Keratinocyte (primary cell): Measurements from ENCODE around the gene IRX5. TPM values are rescaled to one million over a fixed set of nuclear protein-coding genes. Genes with fewer than 3 reads are reported as not detected.

Source experiments
- DNase-seq: peaks from one replicate; pipeline ENCODE4 v3.0.0-alpha.2; 2011; ENCODE audit warnings: low read depth, missing footprints, low spot score
- FAIRE-seq: peaks from 2 replicates; lab custom pipeline; 2011; peaks lifted over from hg19 to GRCh38; lab: Jason Lieb, UNC
- H2AFZ ChIP-seq: 2 replicates; pipeline ENCODE4 v1.6.0; 2012; ENCODE audit warnings: low read length, control low read depth, inconsistent platforms; ENCODE audit not compliant: control insufficient read depth
- H3K27ac ChIP-seq: 2 replicates; pipeline ENCODE4 v1.5.1; 2011; ENCODE audit warnings: low read length; ENCODE audit not compliant: control insufficient read depth, insufficient read depth
- H3K27me3 ChIP-seq: 3 replicates; pipeline ENCODE4 v1.6.0; 2011; ENCODE audit warnings: low read length; ENCODE audit not compliant: control insufficient read depth, insufficient read depth; ENCODE audit errors: extremely low read depth
- H3K36me3 ChIP-seq, 2 experiments: 2 replicates in 1 of 2; 3 replicates in 1 of 2; pipeline ENCODE4 v1.5.1; 2011; ENCODE audit warnings: low read length in 2 of 2, mild to moderate bottlenecking in 1 of 2; ENCODE audit not compliant: control insufficient read depth in 2 of 2, insufficient read depth in 2 of 2; ENCODE audit errors: extremely low read depth in 1 of 2
- H3K4me1 ChIP-seq: 3 replicates; pipeline ENCODE4 v1.5.1; 2011; ENCODE audit warnings: low read length; ENCODE audit not compliant: control insufficient read depth, insufficient read depth; ENCODE audit errors: extremely low read depth
- H3K4me2 ChIP-seq: 3 replicates; pipeline ENCODE4 v1.6.0; 2011; ENCODE audit warnings: low read depth, low read length; ENCODE audit not compliant: control insufficient read depth, insufficient read depth; ENCODE audit errors: extremely low read depth
- H3K4me3 ChIP-seq, 3 experiments: fragments of 200-600 bp in 1 of 3; sonication (generic) in 1 of 3; 2 replicates in 2 of 3; 3 replicates in 1 of 3; pipeline ENCODE4 v1.5.1; 2011 to 2016; ENCODE audit warnings: low read length in 3 of 3, mild to moderate bottlenecking in 3 of 3, control low read depth in 2 of 3, inconsistent platforms in 1 of 3, low read depth in 1 of 3, mixed read lengths in 1 of 3, mixed run types in 1 of 3, moderate library complexity in 1 of 3; ENCODE audit not compliant: control insufficient read depth in 2 of 3, insufficient read depth in 2 of 3; ENCODE audit errors: extremely low read depth in 1 of 3
- H3K79me2 ChIP-seq: 2 replicates; pipeline ENCODE4 v1.6.0; 2012; ENCODE audit warnings: low read length; ENCODE audit not compliant: control insufficient read depth, insufficient read depth
- H3K9ac ChIP-seq: 3 replicates; pipeline ENCODE4 v1.6.0; 2011; ENCODE audit warnings: low read length; ENCODE audit not compliant: control insufficient read depth, insufficient read depth; ENCODE audit errors: extremely low read depth
- H3K9me1 ChIP-seq: 3 replicates; pipeline ENCODE4 v1.6.0; 2011; ENCODE audit warnings: low read length; ENCODE audit not compliant: control insufficient read depth, insufficient read depth; ENCODE audit errors: extremely low read depth
- H3K9me3 ChIP-seq: 2 replicates; pipeline ENCODE4 v1.5.1; 2012; ENCODE audit warnings: low read depth, low read length; ENCODE audit not compliant: control insufficient read depth
- H4K20me1 ChIP-seq: 3 replicates; pipeline ENCODE4 v1.6.0; 2011; ENCODE audit warnings: low read length; ENCODE audit not compliant: control insufficient read depth, insufficient read depth; ENCODE audit errors: extremely low read depth
- EZH2 ChIP-seq: IDR thresholded peaks from one replicate; pipeline ENCODE4 v1.6.1; 2012; ENCODE audit warnings: inconsistent platforms, mild to moderate bottlenecking, low read length, moderate library complexity
- dilution Hi-C: fragments of 300-500 bp; cut with MboI; formaldehyde crosslinking; loops from one replicate; pipeline ENCODE4 v1.7.0; 2020; ENCODE audit warnings: low sequenced_read_pairs; ENCODE audit not compliant: extremely low pct_ligation_motif_present
- polyA plus RNA-seq, 5 experiments: library from polyadenylated mRNA; depleted of rRNA in 3 of 5; stranded (reverse) in 3 of 5; stranded (forward) in 1 of 5; unstranded in 1 of 5; fragments of >200 nt; gene quantifications; 1 replicate in 1 of 5; 2 replicates in 3 of 5; 3 replicates in 1 of 5; pipeline versions ENCODE4 v1.2.1 to v1.2.3, GENCODE V29; 2011 to 2012; ENCODE audit warnings: missing spikeins in 2 of 5, low read depth in 1 of 5, low replicate concordance in 1 of 5
- TF ChIP-seq, protein P1 (sequence below), 3 experiments: IDR thresholded peaks in 1 of 3; conservative IDR thresholded peaks in 1 of 3; optimal IDR thresholded peaks in 1 of 3; 2 replicates in 2 of 3; 3 replicates in 1 of 3; pipeline versions ENCODE3 to v1.5.1; 2011; ENCODE audit warnings: low read length in 3 of 3, mild to moderate bottlenecking in 3 of 3, moderate library complexity in 2 of 3, control low read depth in 1 of 3, inconsistent platforms in 1 of 3; ENCODE audit not compliant: insufficient read depth in 2 of 3; ENCODE audit errors: extremely low read depth in 1 of 3

The IRX5 gene
- polyA plus RNA-seq, 1 donor (not counting 4 experiments of a cell fraction or from before 2014, with no cell fraction given): 2.6 TPM

DNA sequence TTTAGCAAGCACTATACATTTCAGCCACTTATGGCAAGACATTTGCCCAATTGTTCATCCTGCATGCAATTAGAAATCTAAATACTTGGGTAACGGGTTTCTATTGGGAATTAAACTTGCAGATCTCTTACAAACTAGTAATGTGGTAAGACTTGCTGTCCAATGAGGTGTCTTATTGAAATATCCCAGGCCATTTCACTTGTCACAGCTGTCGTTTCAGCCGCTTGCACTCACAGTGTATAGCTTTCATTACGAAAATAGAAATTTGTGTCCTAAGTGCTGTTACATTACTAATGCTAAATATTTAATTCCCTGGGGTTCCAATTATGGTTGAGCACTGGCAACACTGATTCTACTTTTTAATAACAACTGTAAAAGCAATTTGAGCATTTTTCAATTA, 40.3 kb upstream of the IRX5 start:
- no peak for FAIRE-seq
- H3K79me2 ChIP-seq: no peaks in the 10 kb centered on the region
- H3K9me3 ChIP-seq: no peaks in the 10 kb centered on the region
- no peak for TF ChIP-seq EZH2
- TF ChIP-seq, protein P1, sequence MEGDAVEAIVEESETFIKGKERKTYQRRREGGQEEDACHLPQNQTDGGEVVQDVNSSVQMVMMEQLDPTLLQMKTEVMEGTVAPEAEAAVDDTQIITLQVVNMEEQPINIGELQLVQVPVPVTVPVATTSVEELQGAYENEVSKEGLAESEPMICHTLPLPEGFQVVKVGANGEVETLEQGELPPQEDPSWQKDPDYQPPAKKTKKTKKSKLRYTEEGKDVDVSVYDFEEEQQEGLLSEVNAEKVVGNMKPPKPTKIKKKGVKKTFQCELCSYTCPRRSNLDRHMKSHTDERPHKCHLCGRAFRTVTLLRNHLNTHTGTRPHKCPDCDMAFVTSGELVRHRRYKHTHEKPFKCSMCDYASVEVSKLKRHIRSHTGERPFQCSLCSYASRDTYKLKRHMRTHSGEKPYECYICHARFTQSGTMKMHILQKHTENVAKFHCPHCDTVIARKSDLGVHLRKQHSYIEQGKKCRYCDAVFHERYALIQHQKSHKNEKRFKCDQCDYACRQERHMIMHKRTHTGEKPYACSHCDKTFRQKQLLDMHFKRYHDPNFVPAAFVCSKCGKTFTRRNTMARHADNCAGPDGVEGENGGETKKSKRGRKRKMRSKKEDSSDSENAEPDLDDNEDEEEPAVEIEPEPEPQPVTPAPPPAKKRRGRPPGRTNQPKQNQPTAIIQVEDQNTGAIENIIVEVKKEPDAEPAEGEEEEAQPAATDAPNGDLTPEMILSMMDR (optimal IDR thresholded peaks at IDR 0.05 in 1 of 3, IDR thresholded peaks at IDR 0.05 in 1 of 3, conservative IDR thresholded peaks at IDR 0.05 in 1 of 3; ENCODE audit: extremely low read depth in 1 of 3, insufficient read depth in 2 of 3, low read length in 3 of 3): no peak
- dilution Hi-C loops: no loop called here
- no peaks in the 10 kb centered on the region for H3K9me1 ChIP-seq
- no peak overlapping the region for H3K4me2 ChIP-seq
- H3K27ac ChIP-seq: no peak overlapping the region
- no peak overlapping the region for H3K9ac ChIP-seq
- H3K4me1 ChIP-seq: no peaks in the 10 kb centered on the region
- no peak for DNase-seq
- H3K4me3 ChIP-seq: no peak overlapping the region
- H2AFZ ChIP-seq: no peak overlapping the region
- no peaks in the 10 kb centered on the region for H3K27me3 ChIP-seq
- H4K20me1 ChIP-seq: no peaks in the 10 kb centered on the region
- no peaks in the 10 kb centered on the region for H3K36me3 ChIP-seq

DNA sequence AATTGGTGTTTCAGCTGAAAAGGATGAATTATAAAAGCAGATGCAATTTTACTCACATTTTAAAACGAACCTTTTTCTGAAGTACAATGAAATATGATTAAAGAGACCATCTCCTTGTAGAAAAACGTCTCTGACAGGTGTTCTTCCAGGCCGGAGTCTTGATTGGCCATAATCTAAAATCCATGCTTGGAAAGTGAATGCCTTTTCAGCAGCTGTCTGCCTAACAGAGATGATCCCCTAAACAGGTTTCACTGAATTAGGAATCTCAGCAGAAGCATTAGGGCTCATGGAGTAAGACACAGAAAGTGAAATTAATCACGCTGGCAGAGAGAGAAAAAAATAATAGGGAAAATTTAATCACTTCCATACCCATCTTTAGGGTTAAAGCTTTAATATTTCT, 39.3 kb upstream of the IRX5 start:
- FAIRE-seq: no peak
- dilution Hi-C loops: no loop called here
- no peak overlapping the region for H3K4me2 ChIP-seq

More for the DNA sequence above, 39.3 kb upstream of the IRX5 start:
- no peak overlapping the region for H3K27ac ChIP-seq
- TF ChIP-seq EZH2: no peak
- TF ChIP-seq, protein P1 (optimal IDR thresholded peaks at IDR 0.05 in 1 of 3, IDR thresholded peaks at IDR 0.05 in 1 of 3, conservative IDR thresholded peaks at IDR 0.05 in 1 of 3; ENCODE audit: extremely low read depth in 1 of 3, insufficient read depth in 2 of 3, low read length in 3 of 3): no peak
- H3K9me1 ChIP-seq: no peaks in the 10 kb centered on the region
- no peaks in the 10 kb centered on the region for H3K9me3 ChIP-seq
- no peaks in the 10 kb centered on the region for H3K79me2 ChIP-seq
- H3K4me1 ChIP-seq: no peaks in the 10 kb centered on the region
- no peaks in the 10 kb centered on the region for H3K27me3 ChIP-seq
- no peaks in the 10 kb centered on the region for H3K36me3 ChIP-seq
- no peak overlapping the region for H3K9ac ChIP-seq
- no peaks in the 10 kb centered on the region for H4K20me1 ChIP-seq
- no peak for DNase-seq
- H2AFZ ChIP-seq: no peak overlapping the region
- no peak overlapping the region for H3K4me3 ChIP-seq
